Measurements from ENCODE around the gene SMPDL3B.
"Not testable (repeated sequence)": the region's sequence is repeated elsewhere in the genome, so short reads cannot be mapped to it uniquely, and the experiment has no call there.

SMPDL3B gene

GRCh38 chr1:27979859-27980201 lies 45.0 kb downstream of the SMPDL3B start:
- Histone ChIP-seq H3K36me3 (ENCODE audit: insufficient read depth, insufficient read length, low read length) (peaks cover 29% of the 10 kb centered on the region), H3K9me3 (ENCODE audit: insufficient read depth, low read length) (no peaks in the 10 kb centered on the region), H3K9ac (ENCODE audit: insufficient read length, low read depth) (no peak overlapping the region), H3K4me3 (ENCODE audit: insufficient read length, low read depth) (no peak overlapping the region), H3K27me3 (ENCODE audit: insufficient read depth, insufficient read length) (no peaks in the 10 kb centered on the region), H3K4me1 (ENCODE audit: insufficient read depth, insufficient read length) (no peaks in the 10 kb centered on the region)
- DNase-seq (ENCODE audit: low read depth, low spot score), result no peak
- TF ChIP-seq SUZ12 (IDR thresholded peaks at IDR 0.05; ENCODE audit: extremely low read depth, insufficient read depth, insufficient read length), result no peak
- no peak for TF ChIP-seq YY1 (IDR thresholded peaks at IDR 0.05; ENCODE audit: insufficient read depth, insufficient read length)
- no peak for TF ChIP-seq ZNF274 (IDR thresholded peaks at IDR 0.05; ENCODE audit: low read depth, low read length)

GRCh38 chr1:27980216-27980845 lies 45.5 kb downstream of the SMPDL3B start:
- TF ChIP-seq SUZ12 (IDR thresholded peaks at IDR 0.05; ENCODE audit: extremely low read depth, insufficient read depth, insufficient read length), result no peak
- TF ChIP-seq ZNF274 (IDR thresholded peaks at IDR 0.05; ENCODE audit: low read depth, low read length), result no peak
- TF ChIP-seq YY1 (IDR thresholded peaks at IDR 0.05; ENCODE audit: insufficient read depth, insufficient read length), result no peak
- H3K9me3 ChIP-seq (ENCODE audit: insufficient read depth, low read length), result no peaks in the 10 kb centered on the region
- no peaks in the 10 kb centered on the region for H3K4me1 ChIP-seq (ENCODE audit: insufficient read depth, insufficient read length)
- no peak overlapping the region for H3K9ac ChIP-seq (ENCODE audit: insufficient read length, low read depth)
- DNase-seq (ENCODE audit: low read depth, low spot score), result no peak
- H3K4me3 ChIP-seq (ENCODE audit: insufficient read length, low read depth), result no peak overlapping the region
- H3K36me3 ChIP-seq (ENCODE audit: insufficient read depth, insufficient read length, low read length), result peaks cover 30% of the 10 kb centered on the region
- H3K27me3 ChIP-seq (ENCODE audit: insufficient read depth, insufficient read length), result no peaks in the 10 kb centered on the region

GRCh38 chr1:27981145-27981544 lies 46.3 kb downstream of the SMPDL3B start:
- Histone ChIP-seq H3K36me3 (ENCODE audit: insufficient read depth, insufficient read length, low read length) (peaks cover 28% of the 10 kb centered on the region), H3K9ac (ENCODE audit: insufficient read length, low read depth) (no peak overlapping the region)
- no peak for DNase-seq (ENCODE audit: low read depth, low spot score)

GRCh38 chr1:27990920-27991537 lies 56.2 kb downstream of the SMPDL3B start:
- H3K4me1 ChIP-seq (ENCODE audit: insufficient read depth, insufficient read length), result no peaks in the 10 kb centered on the region
- H3K9ac ChIP-seq (ENCODE audit: insufficient read length, low read depth), result no peak overlapping the region
- peaks cover 88% of the 10 kb centered on the region for H3K36me3 ChIP-seq (ENCODE audit: insufficient read depth, insufficient read length, low read length)
- H3K4me3 ChIP-seq (ENCODE audit: insufficient read length, low read depth), result no peak overlapping the region
- DNase-seq (ENCODE audit: low read depth, low spot score), result no peak
- TF ChIP-seq ZNF274 (IDR thresholded peaks at IDR 0.05; ENCODE audit: low read depth, low read length) (no peak), SUZ12 (IDR thresholded peaks at IDR 0.05; ENCODE audit: extremely low read depth, insufficient read depth, insufficient read length) (no peak), YY1 (IDR thresholded peaks at IDR 0.05; ENCODE audit: insufficient read depth, insufficient read length) (no peak)
- no peaks in the 10 kb centered on the region for H3K27me3 ChIP-seq (ENCODE audit: insufficient read depth, insufficient read length)
- no peaks in the 10 kb centered on the region for H3K9me3 ChIP-seq (ENCODE audit: insufficient read depth, low read length)

More at GRCh38 chr1:27981145-27981544, 46.3 kb downstream of the SMPDL3B start:
- TF ChIP-seq ZNF274 (IDR thresholded peaks at IDR 0.05; ENCODE audit: low read depth, low read length) (no peak), YY1 (IDR thresholded peaks at IDR 0.05; ENCODE audit: insufficient read depth, insufficient read length) (no peak), SUZ12 (IDR thresholded peaks at IDR 0.05; ENCODE audit: extremely low read depth, insufficient read depth, insufficient read length) (no peak)
- Histone ChIP-seq H3K4me1 (ENCODE audit: insufficient read depth, insufficient read length) (no peaks in the 10 kb centered on the region), H3K27me3 (ENCODE audit: insufficient read depth, insufficient read length) (no peaks in the 10 kb centered on the region), H3K4me3 (ENCODE audit: insufficient read length, low read depth) (no peak overlapping the region), H3K9me3 (ENCODE audit: insufficient read depth, low read length) (no peaks in the 10 kb centered on the region)

GRCh38 chr1:27992276-27992675 lies 57.5 kb downstream of the SMPDL3B start:
- H3K36me3 ChIP-seq (ENCODE audit: insufficient read depth, insufficient read length, low read length), result peaks cover 92% of the 10 kb centered on the region
- no peaks in the 10 kb centered on the region for H3K9me3 ChIP-seq (ENCODE audit: insufficient read depth, low read length)
- H3K4me1 ChIP-seq (ENCODE audit: insufficient read depth, insufficient read length), result no peaks in the 10 kb centered on the region
- H3K9ac ChIP-seq (ENCODE audit: insufficient read length, low read depth), result no peak overlapping the region
- TF ChIP-seq SUZ12 (IDR thresholded peaks at IDR 0.05; ENCODE audit: extremely low read depth, insufficient read depth, insufficient read length), result no peak
- TF ChIP-seq YY1 (IDR thresholded peaks at IDR 0.05; ENCODE audit: insufficient read depth, insufficient read length), result no peak
- TF ChIP-seq ZNF274 (IDR thresholded peaks at IDR 0.05; ENCODE audit: low read depth, low read length), result no peak
- H3K4me3 ChIP-seq (ENCODE audit: insufficient read length, low read depth), result no peak overlapping the region
- DNase-seq (ENCODE audit: low read depth, low spot score), result no peak
- H3K27me3 ChIP-seq (ENCODE audit: insufficient read depth, insufficient read length), result no peaks in the 10 kb centered on the region

GRCh38 chr1:27993241-27993640 lies 58.4 kb downstream of the SMPDL3B start:
- Histone ChIP-seq H3K4me1 (ENCODE audit: insufficient read depth, insufficient read length) (no peaks in the 10 kb centered on the region), H3K27me3 (ENCODE audit: insufficient read depth, insufficient read length) (no peaks in the 10 kb centered on the region), H3K36me3 (ENCODE audit: insufficient read depth, insufficient read length, low read length) (peaks cover 92% of the 10 kb centered on the region), H3K9me3 (ENCODE audit: insufficient read depth, low read length) (no peaks in the 10 kb centered on the region), H3K9ac (ENCODE audit: insufficient read length, low read depth) (no peak overlapping the region), H3K4me3 (ENCODE audit: insufficient read length, low read depth) (no peak overlapping the region)
- no peak for TF ChIP-seq SUZ12 (IDR thresholded peaks at IDR 0.05; ENCODE audit: extremely low read depth, insufficient read depth, insufficient read length)
- TF ChIP-seq ZNF274 (IDR thresholded peaks at IDR 0.05; ENCODE audit: low read depth, low read length), result no peak
- TF ChIP-seq YY1 (IDR thresholded peaks at IDR 0.05; ENCODE audit: insufficient read depth, insufficient read length), result no peak
- no peak for DNase-seq (ENCODE audit: low read depth, low spot score)

GRCh38 chr1:27994060-27994459 lies 59.3 kb downstream of the SMPDL3B start:
- Histone ChIP-seq H3K4me3 (ENCODE audit: insufficient read length, low read depth) (no peak overlapping the region), H3K36me3 (ENCODE audit: insufficient read depth, insufficient read length, low read length) (peaks cover 90% of the 10 kb centered on the region), H3K9ac (ENCODE audit: insufficient read length, low read depth) (no peak overlapping the region), H3K4me1 (ENCODE audit: insufficient read depth, insufficient read length) (no peaks in the 10 kb centered on the region), H3K27me3 (ENCODE audit: insufficient read depth, insufficient read length) (no peaks in the 10 kb centered on the region), H3K9me3 (ENCODE audit: insufficient read depth, low read length) (no peaks in the 10 kb centered on the region)
- no peak for DNase-seq (ENCODE audit: low read depth, low spot score)
- TF ChIP-seq SUZ12 (IDR thresholded peaks at IDR 0.05; ENCODE audit: extremely low read depth, insufficient read depth, insufficient read length) (no peak), YY1 (IDR thresholded peaks at IDR 0.05; ENCODE audit: insufficient read depth, insufficient read length) (no peak), ZNF274 (IDR thresholded peaks at IDR 0.05; ENCODE audit: low read depth, low read length) (no peak)

GRCh38 chr1:27994526-27994925 lies 59.7 kb downstream of the SMPDL3B start:
- not testable (repeated sequence) for DNase-seq (ENCODE audit: low read depth, low spot score); H3K27me3 ChIP-seq (ENCODE audit: insufficient read depth, insufficient read length); H3K9ac ChIP-seq (ENCODE audit: insufficient read length, low read depth); H3K4me3 ChIP-seq (ENCODE audit: insufficient read length, low read depth); H3K4me1 ChIP-seq (ENCODE audit: insufficient read depth, insufficient read length); H3K9me3 ChIP-seq (ENCODE audit: insufficient read depth, low read length)
- H3K36me3 ChIP-seq (ENCODE audit: insufficient read depth, insufficient read length, low read length), result peaks cover 90% of the 10 kb centered on the region

All from NT2/D1 (cell line).